Mesendoderm (in vitro differentiated cells): ENCODE measurements around the gene DPM1.

ENCODE experiments used
- DNase-seq: peaks from one replicate; pipeline ENCODE4 v3.0.0; 2013
- H2AK5ac ChIP-seq: 2 replicates; pipeline ENCODE4 v1.6.1; 2013; ENCODE audit warnings: low read length, inconsistent platforms
- H2BK120ac ChIP-seq: 2 replicates; pipeline ENCODE4 v1.6.1; 2013; ENCODE audit warnings: low read depth, mild to moderate bottlenecking, low read length, moderate library complexity, mixed read lengths
- H2BK15ac ChIP-seq: replicated peaks from 2 replicates; pipeline ENCODE4 v1.6.1; 2013; ENCODE audit warnings: low read depth, mild to moderate bottlenecking, moderate library complexity
- H2BK5ac ChIP-seq: 2 replicates; pipeline ENCODE4 v1.6.1; 2013; ENCODE audit warnings: low read length, inconsistent platforms
- H3K18ac ChIP-seq: 2 replicates; pipeline ENCODE4 v1.6.1; 2013; ENCODE audit warnings: mild to moderate bottlenecking, low read length, mixed read lengths
- H3K23ac ChIP-seq: one replicate; pipeline ENCODE4 v1.6.1; 2013; ENCODE audit warnings: low read length
- H3K27ac ChIP-seq: 2 replicates; pipeline ENCODE4 v1.5.1; 2013; ENCODE audit warnings: low read depth, mild to moderate bottlenecking, inconsistent platforms, low read length, moderate library complexity
- H3K27me3 ChIP-seq: 2 replicates; pipeline ENCODE4 v1.6.1; 2013; ENCODE audit warnings: low read length, control low read depth, mild to moderate bottlenecking, inconsistent platforms; ENCODE audit not compliant: insufficient read depth, poor library complexity
- H3K36me3 ChIP-seq: 2 replicates; pipeline ENCODE4 v1.6.1; 2013; ENCODE audit warnings: low read length, inconsistent platforms; ENCODE audit not compliant: control insufficient read depth, insufficient read depth
- H3K4ac ChIP-seq: one replicate; pipeline ENCODE4 v1.6.1; 2013; ENCODE audit warnings: low read depth, mild to moderate bottlenecking, low read length, moderate library complexity
- H3K4me1 ChIP-seq: 2 replicates; pipeline ENCODE4 v1.6.1; 2013; ENCODE audit warnings: low read depth, low read length, inconsistent platforms; ENCODE audit not compliant: control insufficient read depth
- H3K4me2 ChIP-seq: 2 replicates; pipeline ENCODE4 v1.6.1; 2013; ENCODE audit warnings: low read length
- H3K4me3 ChIP-seq: 2 replicates; pipeline ENCODE4 v1.5.1; 2013; ENCODE audit warnings: mild to moderate bottlenecking, low read length
- H3K56ac ChIP-seq: one replicate; pipeline ENCODE4 v1.6.1; 2013; ENCODE audit warnings: low read length
- H3K79me1 ChIP-seq: 2 replicates; pipeline ENCODE4 v1.6.1; 2013; ENCODE audit warnings: low read length, inconsistent platforms
- H3K79me2 ChIP-seq: 2 replicates; pipeline ENCODE4 v1.6.1; 2013; ENCODE audit warnings: mild to moderate bottlenecking, low read length; ENCODE audit not compliant: control insufficient read depth, insufficient read depth
- H3K9ac ChIP-seq: 2 replicates; pipeline ENCODE4 v1.6.1; 2013; ENCODE audit warnings: low read length, inconsistent platforms
- H4K5ac ChIP-seq: one replicate; pipeline ENCODE4 v1.6.1; 2013; ENCODE audit warnings: low read length
- H4K8ac ChIP-seq: one replicate; pipeline ENCODE4 v1.6.1; 2013; ENCODE audit warnings: low read depth, mild to moderate bottlenecking, control low read depth, low read length, moderate library complexity
- WGBS: extraction: QIAGEN DNeasy Blood & Tissue Kit; methylation state at CpG from one replicate; pipeline ENCODE4 v1.1.7; 2013; ENCODE audit warnings: low lambda C conversion rate, missing lambda C conversion rate; ENCODE audit not compliant: insufficient coverage; ENCODE audit errors: extremely low coverage; 5-methylcytosine and 5-hydroxymethylcytosine counted together

DPM1 gene

DNA sequence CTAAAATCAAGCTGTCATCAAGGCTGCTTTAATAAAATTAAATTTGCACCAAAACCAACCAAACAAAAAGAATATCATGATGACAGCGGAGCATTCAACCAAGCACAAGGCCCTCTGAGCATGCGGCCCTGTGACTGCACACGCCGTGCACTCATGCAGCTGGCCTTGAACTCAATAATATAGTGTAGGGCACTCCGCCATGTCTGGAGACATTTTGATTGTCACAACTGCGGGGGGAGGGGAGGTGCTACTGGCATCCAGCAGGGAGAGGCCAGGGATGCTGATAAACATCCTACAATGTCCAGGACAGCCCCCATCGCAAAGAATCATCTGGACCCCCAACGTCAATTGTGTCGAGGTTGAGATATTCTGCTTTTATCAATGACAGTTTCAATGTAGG lies 10.0 kb upstream of the DPM1 start:
- H3K27ac ChIP-seq: no peak overlapping the region
- H4K5ac ChIP-seq: no peak overlapping the region
- H3K56ac ChIP-seq: no peak overlapping the region
- no peaks in the 10 kb centered on the region for H3K79me1 ChIP-seq
- no peak overlapping the region for H2BK15ac ChIP-seq
- no peak overlapping the region for H2AK5ac ChIP-seq
- no peak overlapping the region for H3K4me3 ChIP-seq
- no peak overlapping the region for H4K8ac ChIP-seq
- no peak overlapping the region for H2BK5ac ChIP-seq
- H3K18ac ChIP-seq: no peak overlapping the region
- H2BK120ac ChIP-seq: no peak overlapping the region
- H3K23ac ChIP-seq: no peak overlapping the region
- H3K9ac ChIP-seq: no peak overlapping the region
- no CpG with 5 or more reads among the region's 9 CpGs for WGBS
- H3K36me3 ChIP-seq: no peaks in the 10 kb centered on the region
- no peaks in the 10 kb centered on the region for H3K79me2 ChIP-seq
- no peak for DNase-seq
- no peak overlapping the region for H3K4ac ChIP-seq
- no peaks in the 10 kb centered on the region for H3K27me3 ChIP-seq
- no peaks in the 10 kb centered on the region for H3K4me1 ChIP-seq
- no peak overlapping the region for H3K4me2 ChIP-seq

DNA sequence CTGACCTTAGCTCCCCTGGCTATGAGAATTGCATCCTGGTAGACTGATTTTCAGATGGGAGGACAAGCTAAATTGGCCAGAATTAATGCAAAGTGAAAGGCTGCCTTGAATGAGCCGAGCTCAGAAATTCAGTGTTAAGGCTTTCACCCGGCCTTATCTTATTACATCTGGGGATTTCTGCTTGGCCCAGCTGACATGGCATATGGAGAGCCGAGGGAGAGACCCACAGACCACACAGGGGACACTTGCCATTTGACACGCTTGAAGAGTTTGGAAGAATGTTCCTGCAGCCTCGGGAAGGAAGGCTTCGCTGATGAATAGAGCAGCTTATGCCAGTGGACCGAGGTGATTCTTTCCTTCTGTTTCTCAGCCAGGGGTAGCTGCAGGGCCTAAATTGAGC lies 9.3 kb upstream of the DPM1 start:
- DNase-seq: no peak
- no peak overlapping the region for H3K27ac ChIP-seq
- WGBS: no CpG with 5 or more reads among the region's 7 CpGs
- H3K23ac ChIP-seq: no peak overlapping the region
- H3K79me1 ChIP-seq: no peaks in the 10 kb centered on the region
- no peak overlapping the region for H4K5ac ChIP-seq
- no peak overlapping the region for H2AK5ac ChIP-seq
- no peak overlapping the region for H3K56ac ChIP-seq
- no peak overlapping the region for H4K8ac ChIP-seq
- H3K18ac ChIP-seq: no peak overlapping the region
- H3K79me2 ChIP-seq: no peaks in the 10 kb centered on the region
- H3K36me3 ChIP-seq: no peaks in the 10 kb centered on the region
- no peak overlapping the region for H3K4me3 ChIP-seq
- no peak overlapping the region for H3K9ac ChIP-seq
- H3K4me1 ChIP-seq: no peaks in the 10 kb centered on the region
- H3K27me3 ChIP-seq: no peaks in the 10 kb centered on the region
- H2BK15ac ChIP-seq: no peak overlapping the region
- H2BK120ac ChIP-seq: no peak overlapping the region
- no peak overlapping the region for H3K4ac ChIP-seq
- H2BK5ac ChIP-seq: no peak overlapping the region
- no peak overlapping the region for H3K4me2 ChIP-seq

GRCh38 chr20:50959543-50960126 lies 1.3 kb upstream of the DPM1 start:
- H3K79me2 ChIP-seq: peaks cover 39% of the 10 kb centered on the region
- H3K4ac ChIP-seq: no peak overlapping the region
- H3K27me3 ChIP-seq: no peaks in the 10 kb centered on the region
- peaks cover 5% of the 10 kb centered on the region for H3K4me1 ChIP-seq
- peaks cover 18% of the 10 kb centered on the region for H3K79me1 ChIP-seq
- H3K27ac ChIP-seq: no peak overlapping the region
- H2AK5ac ChIP-seq: no peak overlapping the region
- H4K8ac ChIP-seq: no peak overlapping the region
- WGBS: no CpG with 5 or more reads among the region's 25 CpGs
- H3K23ac ChIP-seq: no peak overlapping the region
- H3K36me3 ChIP-seq: no peaks in the 10 kb centered on the region
- no peak overlapping the region for H2BK120ac ChIP-seq
- H3K9ac ChIP-seq: peak overlapping the region; percentile 75
- no peak overlapping the region for H3K18ac ChIP-seq
- peak overlapping the region; percentile 95 for H3K56ac ChIP-seq
- no peak overlapping the region for H4K5ac ChIP-seq
- peak overlapping the region; percentile 94 for H3K4me2 ChIP-seq
- no peak overlapping the region for H2BK15ac ChIP-seq
- no peak for DNase-seq
- no peak overlapping the region for H2BK5ac ChIP-seq
- no peak overlapping the region for H3K4me3 ChIP-seq

DNA sequence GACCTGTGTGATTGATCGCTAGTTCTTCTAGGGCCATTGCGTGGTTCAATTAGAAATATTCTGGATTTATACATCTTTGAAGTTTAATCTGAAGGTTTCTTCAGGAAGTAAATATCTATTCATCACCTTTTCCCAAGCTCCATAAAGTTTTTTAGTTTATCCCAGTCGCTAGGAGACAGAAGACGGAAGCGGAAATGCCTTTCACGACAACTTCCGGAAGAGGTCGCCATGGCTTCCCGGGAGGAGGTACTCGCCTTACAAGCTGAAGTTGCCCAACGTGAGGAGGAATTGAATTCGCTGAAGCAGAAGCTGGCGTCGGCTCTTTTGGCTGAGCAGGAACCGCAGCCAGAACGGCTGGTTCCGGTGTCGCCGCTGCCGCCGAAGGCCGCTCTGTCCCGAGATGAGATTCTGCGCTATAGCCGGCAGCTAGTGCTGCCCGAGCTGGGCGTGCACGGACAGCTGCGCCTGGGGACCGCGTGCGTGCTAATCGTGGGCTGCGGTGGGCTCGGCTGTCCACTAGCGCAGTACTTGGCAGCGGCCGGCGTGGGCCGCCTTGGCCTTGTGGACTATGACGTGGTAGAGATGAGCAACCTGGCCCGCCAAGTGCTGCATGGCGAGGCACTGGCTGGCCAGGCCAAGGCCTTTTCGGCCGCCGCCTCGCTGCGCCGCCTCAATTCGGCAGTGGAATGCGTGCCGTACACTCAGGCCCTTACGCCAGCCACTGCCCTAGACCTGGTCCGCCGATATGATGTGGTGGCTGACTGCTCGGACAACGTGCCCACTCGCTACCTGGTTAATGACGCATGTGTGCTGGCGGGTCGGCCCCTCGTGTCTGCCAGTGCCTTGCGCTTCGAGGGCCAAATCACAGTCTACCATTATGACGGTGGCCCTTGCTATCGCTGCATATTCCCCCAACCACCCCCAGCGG lies 547 bp upstream of the DPM1 start, which contains the start of gene MOCS3:
Gene MOCS3, plus strand, starts transcription at position 204 of the 928 bp plus-strand sequence. Its CDS starts 25 bp downstream, at position 229.
- H3K27ac ChIP-seq: no peak within 1 kb of the TSS
- H3K79me2 ChIP-seq: peaks cover 41% of the 10 kb centered on the region
- H3K4ac ChIP-seq: peak within 1 kb of the TSS; percentile 92
- DNase-seq: peak; percentile 95
- H4K8ac ChIP-seq: no peak within 1 kb of the TSS
- H3K27me3 ChIP-seq: no peaks in the 10 kb centered on the region
- no CpG with 5 or more reads among the region's 67 CpGs for WGBS
- H3K4me1 ChIP-seq: peaks cover 5% of the 10 kb centered on the region
- no peak within 1 kb of the TSS for H2BK15ac ChIP-seq
- H3K56ac ChIP-seq: peak within 1 kb of the TSS; percentile 95
- no peak within 1 kb of the TSS for H2BK120ac ChIP-seq
- H3K18ac ChIP-seq: no peak within 1 kb of the TSS
- peak within 1 kb of the TSS; percentile 30 for H3K23ac ChIP-seq
- peaks cover 18% of the 10 kb centered on the region for H3K79me1 ChIP-seq
- no peak within 1 kb of the TSS for H2AK5ac ChIP-seq
- H4K5ac ChIP-seq: no peak within 1 kb of the TSS
- H3K9ac ChIP-seq: peak within 1 kb of the TSS; percentile 83
- peak within 1 kb of the TSS; percentile 94 for H3K4me2 ChIP-seq
- H3K4me3 ChIP-seq: peak within 1 kb of the TSS; percentile 97
- H3K36me3 ChIP-seq: no peaks in the 10 kb centered on the region
- H2BK5ac ChIP-seq: peak within 1 kb of the TSS; percentile 56

- H2AK5ac ChIP-seq: no peak overlapping the region
- no peak overlapping the region for H3K23ac ChIP-seq
- H3K36me3 ChIP-seq: no peaks in the 10 kb centered on the region
- H3K79me1 ChIP-seq: peaks cover 21% of the 10 kb centered on the region
- no peak overlapping the region for H3K4ac ChIP-seq
- H3K56ac ChIP-seq: peak overlapping the region; percentile 66
- peaks cover 44% of the 10 kb centered on the region for H3K79me2 ChIP-seq
- no CpG with 5 or more reads among the region's 7 CpGs for WGBS
- H3K27ac ChIP-seq: no peak overlapping the region
- peak overlapping the region; percentile 75 for H3K4me2 ChIP-seq
- no peak overlapping the region for H2BK5ac ChIP-seq
- peak overlapping the region; percentile 83 for H3K9ac ChIP-seq
- peak overlapping the region; percentile 86 for H3K4me3 ChIP-seq
- no peak overlapping the region for H4K5ac ChIP-seq
- H2BK120ac ChIP-seq: no peak overlapping the region
- peaks cover 5% of the 10 kb centered on the region for H3K4me1 ChIP-seq
- no peaks in the 10 kb centered on the region for H3K27me3 ChIP-seq
- H2BK15ac ChIP-seq: no peak overlapping the region
- DNase-seq: no peak
- no peak overlapping the region for H3K18ac ChIP-seq
- no peak overlapping the region for H4K8ac ChIP-seq
These were observed 1.1 kb downstream of the DPM1 start for GRCh38 chr20:50957276-50957675.
